Keratinocyte (primary cell): ENCODE data around the gene RAB7B. TPM values are rescaled to one million over a fixed set of nuclear protein-coding genes. Genes with fewer than 3 reads are reported as not detected.
A peak's percentile ranks its signal among the peaks of the same experiment; 100 is the strongest.

Source experiments
- DNase-seq: peaks from one replicate; pipeline ENCODE4 v3.0.0-alpha.2; 2011; ENCODE audit warnings: low read depth, missing footprints, low spot score
- FAIRE-seq: peaks from 2 replicates; lab custom pipeline; 2011; peaks lifted over from hg19 to GRCh38; lab: Jason Lieb, UNC
- H2AFZ ChIP-seq: 2 replicates; pipeline ENCODE4 v1.6.0; 2012; ENCODE audit warnings: low read length, control low read depth, inconsistent platforms; ENCODE audit not compliant: control insufficient read depth
- H3K27ac ChIP-seq: 2 replicates; pipeline ENCODE4 v1.5.1; 2011; ENCODE audit warnings: low read length; ENCODE audit not compliant: control insufficient read depth, insufficient read depth
- H3K27me3 ChIP-seq: 3 replicates; pipeline ENCODE4 v1.6.0; 2011; ENCODE audit warnings: low read length; ENCODE audit not compliant: control insufficient read depth, insufficient read depth; ENCODE audit errors: extremely low read depth
- H3K36me3 ChIP-seq, 2 experiments: 2 replicates in 1 of 2; 3 replicates in 1 of 2; pipeline ENCODE4 v1.5.1; 2011; ENCODE audit warnings: low read length in 2 of 2, mild to moderate bottlenecking in 1 of 2; ENCODE audit not compliant: control insufficient read depth in 2 of 2, insufficient read depth in 2 of 2; ENCODE audit errors: extremely low read depth in 1 of 2
- H3K4me1 ChIP-seq: 3 replicates; pipeline ENCODE4 v1.5.1; 2011; ENCODE audit warnings: low read length; ENCODE audit not compliant: control insufficient read depth, insufficient read depth; ENCODE audit errors: extremely low read depth
- H3K4me2 ChIP-seq: 3 replicates; pipeline ENCODE4 v1.6.0; 2011; ENCODE audit warnings: low read depth, low read length; ENCODE audit not compliant: control insufficient read depth, insufficient read depth; ENCODE audit errors: extremely low read depth
- H3K4me3 ChIP-seq, 3 experiments: fragments of 200-600 bp in 1 of 3; sonication (generic) in 1 of 3; 2 replicates in 2 of 3; 3 replicates in 1 of 3; pipeline ENCODE4 v1.5.1; 2011 to 2016; ENCODE audit warnings: low read length in 3 of 3, mild to moderate bottlenecking in 3 of 3, control low read depth in 2 of 3, inconsistent platforms in 1 of 3, low read depth in 1 of 3, mixed read lengths in 1 of 3, mixed run types in 1 of 3, moderate library complexity in 1 of 3; ENCODE audit not compliant: control insufficient read depth in 2 of 3, insufficient read depth in 2 of 3; ENCODE audit errors: extremely low read depth in 1 of 3
- H3K79me2 ChIP-seq: 2 replicates; pipeline ENCODE4 v1.6.0; 2012; ENCODE audit warnings: low read length; ENCODE audit not compliant: control insufficient read depth, insufficient read depth
- H3K9ac ChIP-seq: 3 replicates; pipeline ENCODE4 v1.6.0; 2011; ENCODE audit warnings: low read length; ENCODE audit not compliant: control insufficient read depth, insufficient read depth; ENCODE audit errors: extremely low read depth
- H3K9me1 ChIP-seq: 3 replicates; pipeline ENCODE4 v1.6.0; 2011; ENCODE audit warnings: low read length; ENCODE audit not compliant: control insufficient read depth, insufficient read depth; ENCODE audit errors: extremely low read depth
- H3K9me3 ChIP-seq: 2 replicates; pipeline ENCODE4 v1.5.1; 2012; ENCODE audit warnings: low read depth, low read length; ENCODE audit not compliant: control insufficient read depth
- H4K20me1 ChIP-seq: 3 replicates; pipeline ENCODE4 v1.6.0; 2011; ENCODE audit warnings: low read length; ENCODE audit not compliant: control insufficient read depth, insufficient read depth; ENCODE audit errors: extremely low read depth
- EZH2 ChIP-seq: IDR thresholded peaks from one replicate; pipeline ENCODE4 v1.6.1; 2012; ENCODE audit warnings: inconsistent platforms, mild to moderate bottlenecking, low read length, moderate library complexity
- dilution Hi-C: fragments of 300-500 bp; cut with MboI; formaldehyde crosslinking; loops from one replicate; pipeline ENCODE4 v1.7.0; 2020; ENCODE audit warnings: low sequenced_read_pairs; ENCODE audit not compliant: extremely low pct_ligation_motif_present
- polyA plus RNA-seq, 5 experiments: library from polyadenylated mRNA; depleted of rRNA in 3 of 5; stranded (reverse) in 3 of 5; stranded (forward) in 1 of 5; unstranded in 1 of 5; fragments of >200 nt; gene quantifications; 1 replicate in 1 of 5; 2 replicates in 3 of 5; 3 replicates in 1 of 5; pipeline versions ENCODE4 v1.2.1 to v1.2.3, GENCODE V29; 2011 to 2012; ENCODE audit warnings: missing spikeins in 2 of 5, low read depth in 1 of 5, low replicate concordance in 1 of 5
- TF ChIP-seq, protein P1 (sequence below), 3 experiments: IDR thresholded peaks in 1 of 3; conservative IDR thresholded peaks in 1 of 3; optimal IDR thresholded peaks in 1 of 3; 2 replicates in 2 of 3; 3 replicates in 1 of 3; pipeline versions ENCODE3 to v1.5.1; 2011; ENCODE audit warnings: low read length in 3 of 3, mild to moderate bottlenecking in 3 of 3, moderate library complexity in 2 of 3, control low read depth in 1 of 3, inconsistent platforms in 1 of 3; ENCODE audit not compliant: insufficient read depth in 2 of 3; ENCODE audit errors: extremely low read depth in 1 of 3

RAB7B gene
- polyA plus RNA-seq, 1 donor (not counting 4 experiments of a cell fraction or from before 2014, with no cell fraction given), result 47.8 TPM

GRCh38 chr1:205963352-205964155 lies 39.6 kb downstream of the RAB7B start:
- peaks cover 17% of the 10 kb centered on the region for H3K4me1 ChIP-seq
- H3K9me3 ChIP-seq, result no peaks in the 10 kb centered on the region
- no peak overlapping the region for H3K9ac ChIP-seq
- H3K79me2 ChIP-seq, result no peaks in the 10 kb centered on the region
- no peak for TF ChIP-seq EZH2
- TF ChIP-seq, protein P1, sequence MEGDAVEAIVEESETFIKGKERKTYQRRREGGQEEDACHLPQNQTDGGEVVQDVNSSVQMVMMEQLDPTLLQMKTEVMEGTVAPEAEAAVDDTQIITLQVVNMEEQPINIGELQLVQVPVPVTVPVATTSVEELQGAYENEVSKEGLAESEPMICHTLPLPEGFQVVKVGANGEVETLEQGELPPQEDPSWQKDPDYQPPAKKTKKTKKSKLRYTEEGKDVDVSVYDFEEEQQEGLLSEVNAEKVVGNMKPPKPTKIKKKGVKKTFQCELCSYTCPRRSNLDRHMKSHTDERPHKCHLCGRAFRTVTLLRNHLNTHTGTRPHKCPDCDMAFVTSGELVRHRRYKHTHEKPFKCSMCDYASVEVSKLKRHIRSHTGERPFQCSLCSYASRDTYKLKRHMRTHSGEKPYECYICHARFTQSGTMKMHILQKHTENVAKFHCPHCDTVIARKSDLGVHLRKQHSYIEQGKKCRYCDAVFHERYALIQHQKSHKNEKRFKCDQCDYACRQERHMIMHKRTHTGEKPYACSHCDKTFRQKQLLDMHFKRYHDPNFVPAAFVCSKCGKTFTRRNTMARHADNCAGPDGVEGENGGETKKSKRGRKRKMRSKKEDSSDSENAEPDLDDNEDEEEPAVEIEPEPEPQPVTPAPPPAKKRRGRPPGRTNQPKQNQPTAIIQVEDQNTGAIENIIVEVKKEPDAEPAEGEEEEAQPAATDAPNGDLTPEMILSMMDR (optimal IDR thresholded peaks at IDR 0.05 in 1 of 3, IDR thresholded peaks at IDR 0.05 in 1 of 3, conservative IDR thresholded peaks at IDR 0.05 in 1 of 3; ENCODE audit: extremely low read depth in 1 of 3, insufficient read depth in 2 of 3, low read length in 3 of 3), result no peak
- H3K4me3 ChIP-seq, result peak overlapping the region in 1 of 3 experiments; percentile 57
- dilution Hi-C loops, result no loop called here
- no peak overlapping the region for H3K27ac ChIP-seq
- no peak for FAIRE-seq
- peaks cover 47% of the 10 kb centered on the region for H3K27me3 ChIP-seq
- H3K9me1 ChIP-seq, result no peaks in the 10 kb centered on the region
- no peak overlapping the region for H3K4me2 ChIP-seq
- no peak overlapping the region for H2AFZ ChIP-seq
- H4K20me1 ChIP-seq, result no peaks in the 10 kb centered on the region
- DNase-seq, result no peak
- H3K36me3 ChIP-seq, result no peaks in the 10 kb centered on the region

- peak overlapping the region; percentile 62 for H3K4me2 ChIP-seq
- no peak for DNase-seq
- dilution Hi-C loops, result no loop called here
- no peaks in the 10 kb centered on the region for H3K9me3 ChIP-seq
- no peaks in the 10 kb centered on the region for H3K9me1 ChIP-seq
- no peaks in the 10 kb centered on the region for H4K20me1 ChIP-seq
- TF ChIP-seq, protein P1 (optimal IDR thresholded peaks at IDR 0.05 in 1 of 3, IDR thresholded peaks at IDR 0.05 in 1 of 3, conservative IDR thresholded peaks at IDR 0.05 in 1 of 3; ENCODE audit: extremely low read depth in 1 of 3, insufficient read depth in 2 of 3, low read length in 3 of 3), result no peak
- TF ChIP-seq EZH2, result no peak
- no peak for FAIRE-seq
- H3K79me2 ChIP-seq, result no peaks in the 10 kb centered on the region
- no peaks in the 10 kb centered on the region for H3K36me3 ChIP-seq
- H3K4me1 ChIP-seq, result peaks cover 17% of the 10 kb centered on the region
- H3K27me3 ChIP-seq, result peaks cover 50% of the 10 kb centered on the region
- peak overlapping the region in 1 of 3 experiments; percentile 57 for H3K4me3 ChIP-seq
- H3K27ac ChIP-seq, result no peak overlapping the region
- H3K9ac ChIP-seq, result no peak overlapping the region
- no peak overlapping the region for H2AFZ ChIP-seq
Observed at GRCh38 chr1:205962821-205963221, 40.4 kb downstream of the RAB7B start.
